K562 (cell line): ENCODE data around the gene ARMC7. TPM values are rescaled to one million over a fixed set of nuclear protein-coding genes. Genes with fewer than 3 reads are reported as not detected.
A peak's percentile ranks its signal among the peaks of the same experiment; 100 is the strongest.

Experiments
- ATAC-seq: fragments of 200-7000 bp; cut with Tn5 transposase; 3 replicates; pipeline ENCODE4 v1.9.1; 2020; ENCODE audit warnings: moderate library complexity
- BruUV-seq: library from RNA; stranded (reverse); fragments of 400-500 nt; replicated peaks from 2 replicates; lab custom pipeline; 2021; lab: Mats Ljungman, UMichigan
- CTCF ChIA-PET: fragments of 300-600 bp; formaldehyde crosslinking; extraction: SDS; loops from one replicate; lab custom pipeline; 2021; ENCODE audit warnings: low intra/inter-chr PET ratio; lab: Yijun Ruan, JAX
- POLR2A ChIA-PET: fragments of 300-600, 350-650 bp; sonication (Branson Sonifier 250); formaldehyde crosslinking; extraction: SDS; loops from one replicate; lab custom pipeline; 2021; ENCODE audit warnings: antibody characterized with exemption, inconsistent platforms; lab: Yijun Ruan, JAX
- DNase-seq, 4 experiments: peaks; one replicate each; pipeline versions ENCODE4 v3.0.0 to v3.0.0-alpha.2; 2011 to 2018; ENCODE audit warnings: low spot score in 3 of 4, mixed read lengths in 3 of 4; ENCODE audit errors: extremely low read depth in 1 of 4
- FAIRE-seq: peaks from 2 replicates; lab custom pipeline; 2011; peaks lifted over from hg19 to GRCh38; lab: Jason Lieb, UNC
- H2AFZ ChIP-seq: 2 replicates; pipeline ENCODE4 v1.6.0; 2011; ENCODE audit warnings: low read depth, low read length, control low read depth, inconsistent platforms
- H3K27ac ChIP-seq: fragments of 200-600 bp; 3 replicates; pipeline ENCODE4 v1.8.0; 2011; ENCODE audit warnings: low read depth, mild to moderate bottlenecking, control low read depth, inconsistent platforms, low read length, moderate library complexity, mixed read lengths; ENCODE audit errors: extremely low read depth
- H3K27me3 ChIP-seq, 2 experiments: fragments of 300-600 bp in 1 of 2; 2 replicates in 1 of 2; 3 replicates in 1 of 2; pipeline versions ENCODE4 v1.6.0 to v1.8.0; 2011; ENCODE audit warnings: inconsistent platforms in 2 of 2, low read length in 2 of 2, mild to moderate bottlenecking in 1 of 2, mixed read lengths in 1 of 2, moderate library complexity in 1 of 2; ENCODE audit not compliant: control insufficient read depth in 2 of 2, insufficient read depth in 2 of 2
- H3K36me3 ChIP-seq: fragments of 300-600 bp; 3 replicates; pipeline ENCODE4 v1.8.0; 2011; ENCODE audit warnings: mild to moderate bottlenecking, low read length, inconsistent platforms; ENCODE audit not compliant: control insufficient read depth, insufficient read depth
- H3K4me1 ChIP-seq, 2 experiments: fragments of 200-600 bp in 1 of 2; replicated peaks in 1 of 2; 2 replicates in 1 of 2; 3 replicates in 1 of 2; pipeline versions ENCODE4 v1.5.1 to v1.8.0; 2011; ENCODE audit warnings: inconsistent platforms in 2 of 2, low read length in 2 of 2, mild to moderate bottlenecking in 1 of 2, mixed read lengths in 1 of 2, moderate library complexity in 1 of 2; ENCODE audit not compliant: control insufficient read depth in 2 of 2, insufficient read depth in 2 of 2
- H3K4me2 ChIP-seq: 2 replicates; pipeline ENCODE4 v1.6.1; 2011; ENCODE audit warnings: low read length, control low read depth, inconsistent platforms, mixed read lengths; ENCODE audit not compliant: insufficient read depth
- H3K4me3 ChIP-seq: fragments of 200-600 bp; sonication (generic), shearing (Covaris generic); 2 replicates; pipeline ENCODE4 v1.5.1; 2016; ENCODE audit warnings: control low read depth, inconsistent platforms
- H3K79me2 ChIP-seq: fragments of 200-600 bp; 3 replicates; pipeline ENCODE4 v1.8.0; 2011; ENCODE audit warnings: low read length, inconsistent platforms; ENCODE audit not compliant: control insufficient read depth, insufficient read depth
- H3K9ac ChIP-seq, 2 experiments: 2 replicates each; pipeline versions ENCODE4 v1.6.0 to v1.6.1; 2011; ENCODE audit warnings: low read depth in 2 of 2, low read length in 2 of 2, control low read depth in 1 of 2, inconsistent platforms in 1 of 2, mild to moderate bottlenecking in 1 of 2, mixed read lengths in 1 of 2; ENCODE audit not compliant: insufficient read depth in 1 of 2
- H3K9me1 ChIP-seq: one replicate; pipeline ENCODE4 v1.6.0; 2011; ENCODE audit warnings: inconsistent platforms, mild to moderate bottlenecking, low read length, moderate library complexity; ENCODE audit not compliant: control insufficient read depth, insufficient read depth
- H3K9me3 ChIP-seq: replicated peaks from 2 replicates; pipeline ENCODE4 v1.5.1; 2011; ENCODE audit warnings: low read depth, low read length, inconsistent platforms; ENCODE audit not compliant: control insufficient read depth, insufficient read depth
- H4K20me1 ChIP-seq: replicated peaks from 2 replicates; pipeline ENCODE4 v1.6.1; 2011; ENCODE audit warnings: low read length, inconsistent platforms, mixed read lengths; ENCODE audit not compliant: control insufficient read depth, insufficient read depth
- DPF2 ChIP-seq: fragments of 450-650 bp; IDR thresholded peaks from 2 replicates; pipeline ENCODE4 v1.6.1; 2016
- GATAD2A ChIP-seq: fragments of 450-650 bp; IDR thresholded peaks from 2 replicates; pipeline ENCODE4 v1.6.1; 2017
- MEF2A ChIP-seq: IDR thresholded peaks from 2 replicates; pipeline ENCODE4 v1.6.1; 2011; ENCODE audit warnings: low read depth, mild to moderate bottlenecking, low read length, moderate library complexity; ENCODE audit not compliant: control insufficient read depth
- SNRNP70 ChIP-seq: fragments of 200-400 bp; formaldehyde crosslinking; optimal IDR thresholded peaks from 2 replicates; pipeline ENCODE3; 2017; ENCODE audit warnings: low read depth, low read length
- WGBS: fragments of 100-300 bp; shearing (Covaris generic); methylation state at CpG from one replicate; pipeline ENCODE4 v1.1.6; 2016; ENCODE audit warnings: low coverage, mixed read lengths; ENCODE audit not compliant: insufficient coverage; ENCODE audit errors: missing lambda C conversion rate; 5-methylcytosine and 5-hydroxymethylcytosine counted together
- in situ Hi-C: fragments of 300-500 bp; cut with MboI; formaldehyde crosslinking; loops from 4 replicates; pipeline ENCODE4 v1.15.0; 2018; ENCODE audit warnings: inconsistent platforms, mixed read lengths
- intact Hi-C: fragments of 100-400 bp; cut with micrococcal nuclease; formaldehyde crosslinking; loops from 2 replicates; pipeline ENCODE4 v1.14.2; 2022
- polyA plus RNA-seq, 8 experiments: library from polyadenylated mRNA; depleted of rRNA in 4 of 8; stranded (reverse) in 5 of 8; unstranded in 3 of 8; fragments of >200 nt; fragmentation: Nextera tagmentation in 2 of 8; fragmentation: Illumina TruSeq in 1 of 8; extraction: Ambion mirVana in 2 of 8; extraction: Trizol in 1 of 8; gene quantifications; 2 replicates each; pipeline versions ENCODE4 v1.2.1 to v1.2.3, GENCODE V29; 2011 to 2014; ENCODE audit warnings: inconsistent platforms in 1 of 8, missing spikeins in 1 of 8
- total RNA-seq, 7 experiments: library from RNA; depleted of rRNA in 6 of 7; stranded (reverse); fragments of >200 nt in 6 of 7; fragmentation: Illumina TruSeq in 2 of 7; extraction: Trizol in 2 of 7; gene quantifications; 2 replicates each; pipeline versions ENCODE4 v1.2.1 to v1.2.3, GENCODE V29; 2011 to 2021; ENCODE audit warnings: low replicate concordance in 1 of 7
- TF ChIP-seq, protein P1 (sequence below): fragments of 200-800 bp; sonication (Bioruptor generic); IDR thresholded peaks from 2 replicates; pipeline ENCODE4 v1.6.1; 2017; ENCODE audit warnings: missing genetic modification characterization, missing compliant biosample characterization
- TF ChIP-seq, protein P2 (sequence below): fragments of 250-450 bp; sonication (Bioruptor Pico); IDR thresholded peaks from 2 replicates; pipeline ENCODE4 v1.6.1; 2021; ENCODE audit warnings: mild to moderate bottlenecking
- TF ChIP-seq, protein P3 (sequence below): fragments of 450-650 bp; formaldehyde crosslinking; IDR thresholded peaks from 2 replicates; pipeline ENCODE4 v1.4.0; 2022; ENCODE audit warnings: missing genetic modification characterization

The ARMC7 gene
- total and polyA plus RNA-seq, 9 of the 15 experiments (the other 6 are each of a cell fraction or from before 2014, with no cell fraction given): 1.4 to 15.2 (median 5.9) TPM

DNA sequence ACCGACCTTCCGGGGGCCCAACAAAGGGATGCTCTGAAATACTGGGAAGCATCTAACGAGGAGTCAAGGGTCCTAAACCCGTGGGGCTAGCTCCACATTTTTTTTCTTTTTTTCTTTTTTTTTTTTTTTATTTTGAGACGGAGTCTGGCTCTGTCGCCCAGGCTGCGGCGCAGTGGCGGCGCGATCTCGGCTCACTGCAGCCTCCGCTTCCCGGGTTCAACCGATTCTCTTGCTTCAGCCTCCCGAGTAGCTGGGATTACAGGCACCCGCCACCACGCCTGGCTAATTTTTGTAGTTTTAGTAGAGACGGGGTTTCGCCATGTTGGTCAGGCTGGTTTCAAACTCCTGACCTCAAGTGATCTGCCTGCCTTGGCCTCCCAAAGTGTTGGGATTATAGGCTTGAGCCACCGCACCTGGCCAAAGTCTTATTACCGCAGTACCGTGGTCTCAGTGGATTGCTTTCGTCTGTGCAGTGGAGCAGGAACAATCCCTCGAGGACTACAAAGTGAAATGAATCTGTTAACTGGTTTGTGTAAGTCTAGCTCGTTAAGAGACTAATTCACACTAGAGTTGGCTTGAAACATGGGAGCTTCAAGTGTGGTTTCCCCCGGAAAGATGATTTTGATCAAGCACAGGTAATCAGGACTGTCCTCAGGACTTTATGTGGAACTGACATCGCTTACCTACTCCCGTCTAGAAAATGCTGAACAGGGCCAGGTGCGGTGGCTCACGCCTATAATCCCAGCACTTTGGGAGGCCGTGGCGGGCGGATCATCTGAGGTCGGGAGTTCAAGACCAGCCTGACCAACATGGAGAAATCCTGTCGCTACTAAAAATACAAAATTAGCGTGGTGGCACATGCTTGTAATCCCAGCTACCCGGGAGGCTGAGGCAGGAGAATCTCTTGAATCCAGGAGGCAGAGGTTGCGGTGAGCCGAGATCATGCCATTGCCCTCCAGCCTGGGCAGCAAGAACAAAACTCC is 22.5 kb downstream of the ARMC7 start (continued):
- TF ChIP-seq, protein P1, sequence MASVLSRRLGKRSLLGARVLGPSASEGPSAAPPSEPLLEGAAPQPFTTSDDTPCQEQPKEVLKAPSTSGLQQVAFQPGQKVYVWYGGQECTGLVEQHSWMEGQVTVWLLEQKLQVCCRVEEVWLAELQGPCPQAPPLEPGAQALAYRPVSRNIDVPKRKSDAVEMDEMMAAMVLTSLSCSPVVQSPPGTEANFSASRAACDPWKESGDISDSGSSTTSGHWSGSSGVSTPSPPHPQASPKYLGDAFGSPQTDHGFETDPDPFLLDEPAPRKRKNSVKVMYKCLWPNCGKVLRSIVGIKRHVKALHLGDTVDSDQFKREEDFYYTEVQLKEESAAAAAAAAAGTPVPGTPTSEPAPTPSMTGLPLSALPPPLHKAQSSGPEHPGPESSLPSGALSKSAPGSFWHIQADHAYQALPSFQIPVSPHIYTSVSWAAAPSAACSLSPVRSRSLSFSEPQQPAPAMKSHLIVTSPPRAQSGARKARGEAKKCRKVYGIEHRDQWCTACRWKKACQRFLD (CRISPR knock-in tag): 0 out of 2 replicates have a peak, but pooled peaks have one; percentile 43
- 0 out of 2 replicates have a peak, but pooled peaks have one; percentile 15 for TF ChIP-seq DPF2

DNA sequence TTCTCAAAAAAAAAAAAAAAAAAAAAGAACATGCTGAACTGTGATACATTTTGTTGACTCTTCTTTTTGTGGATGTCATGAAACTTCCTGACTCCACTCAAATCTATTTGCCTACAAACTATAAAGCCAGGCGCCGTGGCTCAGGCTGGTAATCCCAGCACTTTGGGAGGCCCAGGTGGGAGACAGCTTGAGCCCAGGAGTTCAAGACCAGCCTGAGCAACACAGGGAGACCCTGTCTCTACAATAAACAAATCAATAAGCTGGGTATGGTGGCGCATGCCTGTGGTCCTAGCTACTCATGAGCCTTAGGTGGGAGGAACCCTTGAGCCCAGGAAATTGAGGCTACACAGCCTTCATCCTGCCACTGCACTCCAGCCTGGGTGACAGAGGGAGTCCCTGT is 23.2 kb downstream of the ARMC7 start:
- Histone ChIP-seq H3K27ac (peak overlapping the region; percentile 46; the same call in 2 of the 3 replicates), H4K20me1 (peaks cover 6% of the 10 kb centered on the region; the same call in 1 of the 2 replicates), H3K27me3 (no peaks in the 10 kb centered on the region), H3K36me3 (peaks cover 48% of the 10 kb centered on the region), H2AFZ (no peak overlapping the region), H3K4me1 (peaks cover 12 to 36% of the 10 kb centered on the region in 2 experiments; a peak in 4 of 5 replicates), H3K79me2 (peaks cover 25% of the 10 kb centered on the region), H3K4me2 (no peak overlapping the region), H3K9ac (0 out of 4 replicates have a peak overlapping the region, but pooled peaks of 1 of the 2 experiments have one; percentile 46), H3K4me3 (no peak overlapping the region), H3K9me3 (no peaks in the 10 kb centered on the region), H3K9me1 (no peaks in the 10 kb centered on the region)
- DNase-seq (no peak), ATAC-seq (no peak), FAIRE-seq (no peak)
- intact Hi-C loops: loop anchor here (5.0 kb wide), 1 partner anchor 49 kb away; the partner anchor contains the start of gene SUMO2
- 93% methylated on average over 3 of the region's 3 CpGs for WGBS
- CTCF ChIA-PET: no interaction called here
- in situ Hi-C loops: no loop called here
- BruUV-seq: no TSS peak
- POLR2A ChIA-PET: interaction anchor here (0.6 to 5.6 kb wide), 6 partner anchors 8 to 41 kb away, joined by 3 to 51 read pairs (median 3); partner anchors contain the start of gene ARMC7
- TF ChIP-seq, protein P2, sequence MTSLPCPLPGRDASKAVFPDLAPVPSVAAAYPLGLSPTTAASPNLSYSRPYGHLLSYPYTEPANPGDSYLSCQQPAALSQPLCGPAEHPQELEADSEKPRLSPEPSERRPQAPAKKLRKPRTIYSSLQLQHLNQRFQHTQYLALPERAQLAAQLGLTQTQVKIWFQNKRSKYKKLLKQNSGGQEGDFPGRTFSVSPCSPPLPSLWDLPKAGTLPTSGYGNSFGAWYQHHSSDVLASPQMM: no peak
- TF ChIP-seq MEF2A (no peak), GATAD2A (no peak), SNRNP70 (no peak)
- TF ChIP-seq, protein P3, sequence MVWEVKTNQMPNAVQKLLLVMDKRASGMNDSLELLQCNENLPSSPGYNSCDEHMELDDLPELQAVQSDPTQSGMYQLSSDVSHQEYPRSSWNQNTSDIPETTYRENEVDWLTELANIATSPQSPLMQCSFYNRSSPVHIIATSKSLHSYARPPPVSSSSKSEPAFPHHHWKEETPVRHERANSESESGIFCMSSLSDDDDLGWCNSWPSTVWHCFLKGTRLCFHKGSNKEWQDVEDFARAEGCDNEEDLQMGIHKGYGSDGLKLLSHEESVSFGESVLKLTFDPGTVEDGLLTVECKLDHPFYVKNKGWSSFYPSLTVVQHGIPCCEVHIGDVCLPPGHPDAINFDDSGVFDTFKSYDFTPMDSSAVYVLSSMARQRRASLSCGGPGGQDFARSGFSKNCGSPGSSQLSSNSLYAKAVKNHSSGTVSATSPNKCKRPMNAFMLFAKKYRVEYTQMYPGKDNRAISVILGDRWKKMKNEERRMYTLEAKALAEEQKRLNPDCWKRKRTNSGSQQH (CRISPR knock-in tag): no peak
